Measurements from ENCODE around the gene HSPA12B.

DNA sequence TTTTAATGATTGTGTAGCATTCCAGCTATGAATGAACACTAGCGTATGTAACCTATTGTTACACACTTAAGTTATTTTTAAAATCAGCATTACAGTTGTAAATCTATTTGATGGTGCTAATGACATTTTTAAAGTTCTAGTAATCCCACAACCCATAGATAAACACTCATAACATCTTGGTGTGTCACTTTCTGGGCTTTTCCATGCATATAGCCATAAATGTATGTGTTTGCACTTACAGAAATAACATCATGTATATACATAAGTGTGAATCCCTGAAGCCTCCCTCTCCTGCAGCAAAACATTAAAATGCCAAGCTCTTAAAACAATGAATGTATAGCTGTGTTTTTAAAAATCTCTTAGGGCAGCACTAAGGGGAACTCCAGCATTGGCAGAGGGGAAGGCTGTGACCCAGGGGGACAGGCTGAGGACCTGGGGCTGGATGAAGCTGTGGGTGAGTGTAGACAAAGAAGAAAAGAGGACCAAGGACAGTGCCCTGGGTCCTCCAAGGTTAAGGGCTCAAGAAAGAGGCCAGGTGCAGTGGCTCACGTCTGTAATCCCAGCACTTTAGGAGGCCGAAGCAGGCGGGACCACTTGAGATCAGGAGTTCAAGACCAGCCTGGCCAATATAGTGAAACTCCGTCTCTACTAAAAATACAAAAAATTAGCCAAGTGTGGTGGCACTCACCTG, 55.0 kb downstream of the HSPA12B start:
- TF ChIP-seq, protein P1, sequence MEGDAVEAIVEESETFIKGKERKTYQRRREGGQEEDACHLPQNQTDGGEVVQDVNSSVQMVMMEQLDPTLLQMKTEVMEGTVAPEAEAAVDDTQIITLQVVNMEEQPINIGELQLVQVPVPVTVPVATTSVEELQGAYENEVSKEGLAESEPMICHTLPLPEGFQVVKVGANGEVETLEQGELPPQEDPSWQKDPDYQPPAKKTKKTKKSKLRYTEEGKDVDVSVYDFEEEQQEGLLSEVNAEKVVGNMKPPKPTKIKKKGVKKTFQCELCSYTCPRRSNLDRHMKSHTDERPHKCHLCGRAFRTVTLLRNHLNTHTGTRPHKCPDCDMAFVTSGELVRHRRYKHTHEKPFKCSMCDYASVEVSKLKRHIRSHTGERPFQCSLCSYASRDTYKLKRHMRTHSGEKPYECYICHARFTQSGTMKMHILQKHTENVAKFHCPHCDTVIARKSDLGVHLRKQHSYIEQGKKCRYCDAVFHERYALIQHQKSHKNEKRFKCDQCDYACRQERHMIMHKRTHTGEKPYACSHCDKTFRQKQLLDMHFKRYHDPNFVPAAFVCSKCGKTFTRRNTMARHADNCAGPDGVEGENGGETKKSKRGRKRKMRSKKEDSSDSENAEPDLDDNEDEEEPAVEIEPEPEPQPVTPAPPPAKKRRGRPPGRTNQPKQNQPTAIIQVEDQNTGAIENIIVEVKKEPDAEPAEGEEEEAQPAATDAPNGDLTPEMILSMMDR (IDR thresholded peaks at IDR 0.05), result no peak
- no peak for TF ChIP-seq JUND (IDR thresholded peaks at IDR 0.05)
- TF ChIP-seq TAF1 (IDR thresholded peaks at IDR 0.05; ENCODE audit: borderline replicate concordance, low read depth, low read length), result no peak
- no peak for TF ChIP-seq POLR2AphosphoS5 (IDR thresholded peaks at IDR 0.05; ENCODE audit: low read depth, low read length)
- TF ChIP-seq, protein P2, sequence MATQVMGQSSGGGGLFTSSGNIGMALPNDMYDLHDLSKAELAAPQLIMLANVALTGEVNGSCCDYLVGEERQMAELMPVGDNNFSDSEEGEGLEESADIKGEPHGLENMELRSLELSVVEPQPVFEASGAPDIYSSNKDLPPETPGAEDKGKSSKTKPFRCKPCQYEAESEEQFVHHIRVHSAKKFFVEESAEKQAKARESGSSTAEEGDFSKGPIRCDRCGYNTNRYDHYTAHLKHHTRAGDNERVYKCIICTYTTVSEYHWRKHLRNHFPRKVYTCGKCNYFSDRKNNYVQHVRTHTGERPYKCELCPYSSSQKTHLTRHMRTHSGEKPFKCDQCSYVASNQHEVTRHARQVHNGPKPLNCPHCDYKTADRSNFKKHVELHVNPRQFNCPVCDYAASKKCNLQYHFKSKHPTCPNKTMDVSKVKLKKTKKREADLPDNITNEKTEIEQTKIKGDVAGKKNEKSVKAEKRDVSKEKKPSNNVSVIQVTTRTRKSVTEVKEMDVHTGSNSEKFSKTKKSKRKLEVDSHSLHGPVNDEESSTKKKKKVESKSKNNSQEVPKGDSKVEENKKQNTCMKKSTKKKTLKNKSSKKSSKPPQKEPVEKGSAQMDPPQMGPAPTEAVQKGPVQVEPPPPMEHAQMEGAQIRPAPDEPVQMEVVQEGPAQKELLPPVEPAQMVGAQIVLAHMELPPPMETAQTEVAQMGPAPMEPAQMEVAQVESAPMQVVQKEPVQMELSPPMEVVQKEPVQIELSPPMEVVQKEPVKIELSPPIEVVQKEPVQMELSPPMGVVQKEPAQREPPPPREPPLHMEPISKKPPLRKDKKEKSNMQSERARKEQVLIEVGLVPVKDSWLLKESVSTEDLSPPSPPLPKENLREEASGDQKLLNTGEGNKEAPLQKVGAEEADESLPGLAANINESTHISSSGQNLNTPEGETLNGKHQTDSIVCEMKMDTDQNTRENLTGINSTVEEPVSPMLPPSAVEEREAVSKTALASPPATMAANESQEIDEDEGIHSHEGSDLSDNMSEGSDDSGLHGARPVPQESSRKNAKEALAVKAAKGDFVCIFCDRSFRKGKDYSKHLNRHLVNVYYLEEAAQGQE (IDR thresholded peaks at IDR 0.05; ENCODE audit: low read depth, low read length), result peak; percentile 80; the same call in 1 of the 2 replicates
